ENCODE data around the gene MRPL42. TPM values are rescaled to one million over a fixed set of nuclear protein-coding genes. Genes with fewer than 3 reads are reported as not detected.
A peak's percentile ranks its signal among the peaks of the same experiment; 100 is the strongest.

Gene MRPL42
- total and polyA plus RNA-seq, 5 donors from 2014 or later = 43.2 to 121 (median 96.4) TPM

DNA sequence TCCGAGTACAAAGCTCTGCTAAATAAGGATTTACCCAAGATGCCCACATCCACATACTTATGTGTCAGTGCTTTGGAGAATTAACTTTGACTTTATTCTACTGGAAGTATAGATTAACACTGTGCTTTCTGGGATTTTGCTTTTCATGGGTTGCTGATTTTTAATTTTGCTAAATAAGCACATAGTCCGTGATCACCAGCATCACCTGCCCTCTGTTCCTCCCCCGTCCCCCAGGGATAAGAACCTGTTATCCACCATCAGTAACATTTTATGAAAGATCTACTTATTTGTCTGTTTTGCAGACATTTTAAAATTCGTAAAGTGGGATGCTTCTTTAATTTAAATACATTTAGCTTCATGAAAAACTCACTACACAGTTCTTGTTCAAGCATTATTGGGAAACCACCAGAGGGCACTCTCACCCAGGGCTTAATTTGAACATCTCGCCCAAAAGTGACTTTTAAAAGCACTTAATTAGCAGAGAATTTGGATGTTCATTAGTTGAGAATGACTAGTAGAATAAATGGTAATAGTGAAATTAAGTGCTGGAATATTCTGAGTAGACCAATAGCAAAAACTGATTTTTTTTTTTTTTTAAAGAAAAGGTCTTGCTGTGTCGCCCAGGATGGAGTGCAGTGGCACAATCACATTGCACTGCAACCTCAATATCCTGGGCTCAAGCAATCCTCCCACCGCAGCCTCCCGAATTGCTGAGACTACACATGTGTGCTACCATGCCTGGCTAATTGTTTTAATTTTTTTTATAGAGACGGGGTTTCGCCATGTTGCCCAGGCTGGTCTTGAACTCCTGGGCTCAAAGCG lies 35.7 kb downstream of the MRPL42 start:
- peak overlapping the region in 2 of 3 donors; percentile 70 for H3K27ac Mint-ChIP-seq
- ATAC-seq (ENCODE audit: low read depth in 2 of 2) = peak in 1 of 2 donors; percentile 61
- H3K27me3 Mint-ChIP-seq = no peaks in the 10 kb centered on the region

DNA sequence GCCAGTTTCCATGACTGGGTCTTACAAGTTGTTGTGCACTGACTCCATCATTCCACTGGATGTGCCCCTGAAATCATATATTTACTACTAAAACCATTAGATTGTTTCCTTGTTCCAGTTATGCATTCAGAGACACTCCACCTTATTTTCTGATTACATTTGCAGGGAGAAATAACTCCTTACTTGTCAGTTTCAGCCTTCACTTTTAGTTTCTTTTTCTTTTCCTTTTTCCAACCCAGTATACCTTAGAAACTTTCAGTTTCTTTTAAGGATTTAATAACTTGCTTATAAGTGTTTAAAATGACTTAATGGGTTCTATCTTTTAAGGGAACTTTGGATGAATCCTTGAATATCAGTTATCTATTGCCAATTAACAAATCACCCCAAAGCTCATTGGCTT lies 39.9 kb downstream of the MRPL42 start:
- H3K9me3 ChIP-seq (ENCODE audit: control insufficient read depth in 2 of 2, low read length in 2 of 2) = no peaks in the 10 kb centered on the region
- no peaks in the 10 kb centered on the region for H3K27me3 ChIP-seq (ENCODE audit: control insufficient read depth, insufficient read depth, low read length)
- H3K4me1 ChIP-seq (ENCODE audit: control insufficient read depth, insufficient read depth, low read length, poor library complexity, severe bottlenecking) = no peaks in the 10 kb centered on the region
- ATAC-seq (ENCODE audit: low read depth in 2 of 2) = no peak
- DNase-seq = peak in 1 of 3 donors; percentile 34
- Mint-ChIP-seq H3K27ac (no peak overlapping the region), H3K4me1 (peaks cover 12 to 24% (median 12%) of the 10 kb centered on the region in 4 donors), H3K36me3 (peaks cover 12% of the 10 kb centered on the region), H3K4me3 (no peak overlapping the region), H3K27me3 (no peaks in the 10 kb centered on the region), H3K9me3 (no peaks in the 10 kb centered on the region)
- H3K36me3 ChIP-seq (ENCODE audit: control insufficient read depth, insufficient read depth, low read length) = no peaks in the 10 kb centered on the region
- no peak overlapping the region for H3K27ac ChIP-seq (ENCODE audit: insufficient read depth, low read length, poor library complexity, severe bottlenecking)
- H3K4me3 ChIP-seq (ENCODE audit: low read depth, low read length) = no peak overlapping the region

More for the DNA sequence above, 35.7 kb downstream of the MRPL42 start:
- Histone ChIP-seq H3K27me3 (ENCODE audit: control insufficient read depth, insufficient read depth, low read length) (no peaks in the 10 kb centered on the region), H3K36me3 (ENCODE audit: control insufficient read depth, insufficient read depth, low read length) (peaks cover 9% of the 10 kb centered on the region), H3K27ac (ENCODE audit: insufficient read depth, low read length, poor library complexity, severe bottlenecking) (no peak overlapping the region), H3K9me3 (ENCODE audit: control insufficient read depth in 2 of 2, low read length in 2 of 2) (no peaks in the 10 kb centered on the region), H3K4me1 (ENCODE audit: control insufficient read depth, insufficient read depth, low read length, poor library complexity, severe bottlenecking) (no peaks in the 10 kb centered on the region), H3K4me3 (ENCODE audit: low read depth, low read length) (no peak overlapping the region)
- H3K36me3 Mint-ChIP-seq = peaks cover 10% of the 10 kb centered on the region
- no peaks in the 10 kb centered on the region for H3K9me3 Mint-ChIP-seq
- peak; percentile 45 to 83 (median 69) for DNase-seq
- no peak overlapping the region for H3K4me3 Mint-ChIP-seq
- peaks cover 12 to 24% (median 17%) of the 10 kb centered on the region in 4 donors for H3K4me1 Mint-ChIP-seq

DNA sequence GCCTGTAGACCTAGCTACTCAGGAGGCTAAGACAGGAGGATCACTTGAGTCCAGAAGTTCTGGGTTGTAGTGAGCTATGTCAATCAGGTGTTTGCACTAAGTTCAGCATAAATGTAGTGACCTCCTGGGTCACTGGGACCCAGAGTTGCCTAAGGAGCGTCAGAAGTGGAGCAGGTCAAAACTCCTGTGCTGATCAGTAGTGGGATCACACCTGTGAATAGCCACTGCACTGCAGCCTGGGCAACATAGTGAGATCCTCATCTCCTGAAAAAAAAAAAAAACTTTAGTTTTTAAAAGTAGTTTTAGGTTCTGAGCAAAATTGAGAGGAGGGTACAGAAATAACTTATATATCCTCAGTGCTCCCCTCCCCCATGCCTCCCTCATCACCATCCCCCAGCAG lies 42.2 kb downstream of the MRPL42 start:
- no peak overlapping the region for H3K27ac Mint-ChIP-seq
- Histone ChIP-seq H3K4me1 (ENCODE audit: control insufficient read depth, insufficient read depth, low read length, poor library complexity, severe bottlenecking) (no peaks in the 10 kb centered on the region), H3K27me3 (ENCODE audit: control insufficient read depth, insufficient read depth, low read length) (no peaks in the 10 kb centered on the region), H3K9me3 (ENCODE audit: control insufficient read depth in 2 of 2, low read length in 2 of 2) (no peaks in the 10 kb centered on the region), H3K36me3 (ENCODE audit: control insufficient read depth, insufficient read depth, low read length) (no peaks in the 10 kb centered on the region), H3K4me3 (ENCODE audit: low read depth, low read length) (no peak overlapping the region), H3K27ac (ENCODE audit: insufficient read depth, low read length, poor library complexity, severe bottlenecking) (no peak overlapping the region)
- peaks cover 8% of the 10 kb centered on the region for H3K36me3 Mint-ChIP-seq
- no peak for DNase-seq
- H3K9me3 Mint-ChIP-seq = no peaks in the 10 kb centered on the region
- no peaks in the 10 kb centered on the region for H3K27me3 Mint-ChIP-seq
- peaks cover 6 to 19% (median 8%) of the 10 kb centered on the region in 4 donors for H3K4me1 Mint-ChIP-seq
- no peak for ATAC-seq (ENCODE audit: low read depth in 2 of 2)
- H3K4me3 Mint-ChIP-seq = no peak overlapping the region

DNA sequence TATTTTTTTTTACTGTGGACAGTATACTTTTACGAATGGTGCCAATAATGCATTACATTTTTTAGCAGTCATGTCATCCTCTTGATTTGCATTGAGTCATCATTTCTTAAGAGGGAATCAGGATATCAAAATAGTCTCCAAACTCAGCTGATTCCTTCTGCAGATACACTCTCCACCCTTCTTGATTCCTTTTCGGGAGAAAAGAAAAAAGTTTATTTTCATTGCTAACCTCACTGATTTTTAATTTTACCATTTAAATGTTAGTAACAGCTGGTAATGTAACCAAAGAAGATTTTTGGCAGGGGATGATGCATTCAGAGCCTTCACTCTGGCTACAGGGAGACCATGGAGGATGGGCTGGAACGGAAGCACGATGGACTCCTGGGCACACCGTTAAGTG lies 47.5 kb downstream of the MRPL42 start:
- H3K4me3 Mint-ChIP-seq = no peak overlapping the region
- Histone ChIP-seq H3K36me3 (ENCODE audit: control insufficient read depth, insufficient read depth, low read length) (no peaks in the 10 kb centered on the region), H3K4me1 (ENCODE audit: control insufficient read depth, insufficient read depth, low read length, poor library complexity, severe bottlenecking) (no peaks in the 10 kb centered on the region), H3K27me3 (ENCODE audit: control insufficient read depth, insufficient read depth, low read length) (no peaks in the 10 kb centered on the region), H3K27ac (ENCODE audit: insufficient read depth, low read length, poor library complexity, severe bottlenecking) (no peak overlapping the region), H3K9me3 (ENCODE audit: control insufficient read depth in 2 of 2, low read length in 2 of 2) (no peaks in the 10 kb centered on the region), H3K4me3 (ENCODE audit: low read depth, low read length) (no peak overlapping the region)
- H3K36me3 Mint-ChIP-seq = peaks cover 6% of the 10 kb centered on the region
- no peaks in the 10 kb centered on the region for H3K9me3 Mint-ChIP-seq
- peaks cover 0 to 4% (median 0%) of the 10 kb centered on the region in 4 donors for H3K4me1 Mint-ChIP-seq
- H3K27me3 Mint-ChIP-seq = no peaks in the 10 kb centered on the region
- DNase-seq (no peak), ATAC-seq (ENCODE audit: low read depth in 2 of 2) (no peak)
- no peak overlapping the region for H3K27ac Mint-ChIP-seq

DNA sequence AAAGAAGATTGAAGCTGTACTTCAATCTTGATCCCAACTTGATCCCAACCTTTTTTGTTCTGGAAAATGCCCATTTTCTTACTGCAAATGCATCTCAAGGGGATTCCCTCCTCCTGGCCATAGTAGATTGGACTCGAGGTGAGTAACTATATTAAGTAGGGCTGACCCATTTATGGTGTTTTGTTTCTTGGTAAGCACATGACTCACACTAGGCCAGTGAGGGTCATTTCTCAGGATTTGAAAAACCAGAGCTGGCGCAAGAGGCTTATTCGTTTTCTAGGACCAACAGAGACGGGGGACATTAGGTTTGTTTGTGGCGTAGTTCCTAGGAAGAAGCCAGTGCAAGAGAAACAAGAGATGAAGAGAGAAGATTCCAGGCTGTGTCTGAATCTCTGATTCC lies 51.4 kb downstream of the MRPL42 start:
- Mint-ChIP-seq H3K27ac (no peak overlapping the region), H3K9me3 (no peaks in the 10 kb centered on the region), H3K27me3 (no peaks in the 10 kb centered on the region), H3K4me3 (no peak overlapping the region), H3K36me3 (peaks cover 4% of the 10 kb centered on the region), H3K4me1 (peaks cover 0 to 4% (median 0%) of the 10 kb centered on the region in 4 donors)
- DNase-seq (no peak), ATAC-seq (ENCODE audit: low read depth in 2 of 2) (no peak)
- no peaks in the 10 kb centered on the region for H3K4me1 ChIP-seq (ENCODE audit: control insufficient read depth, insufficient read depth, low read length, poor library complexity, severe bottlenecking)
- no peak overlapping the region for H3K4me3 ChIP-seq (ENCODE audit: low read depth, low read length)
- H3K36me3 ChIP-seq (ENCODE audit: control insufficient read depth, insufficient read depth, low read length) = no peaks in the 10 kb centered on the region
- H3K9me3 ChIP-seq (ENCODE audit: control insufficient read depth in 2 of 2, low read length in 2 of 2) = no peaks in the 10 kb centered on the region
- no peak overlapping the region for H3K27ac ChIP-seq (ENCODE audit: insufficient read depth, low read length, poor library complexity, severe bottlenecking)
- no peaks in the 10 kb centered on the region for H3K27me3 ChIP-seq (ENCODE audit: control insufficient read depth, insufficient read depth, low read length)

DNA sequence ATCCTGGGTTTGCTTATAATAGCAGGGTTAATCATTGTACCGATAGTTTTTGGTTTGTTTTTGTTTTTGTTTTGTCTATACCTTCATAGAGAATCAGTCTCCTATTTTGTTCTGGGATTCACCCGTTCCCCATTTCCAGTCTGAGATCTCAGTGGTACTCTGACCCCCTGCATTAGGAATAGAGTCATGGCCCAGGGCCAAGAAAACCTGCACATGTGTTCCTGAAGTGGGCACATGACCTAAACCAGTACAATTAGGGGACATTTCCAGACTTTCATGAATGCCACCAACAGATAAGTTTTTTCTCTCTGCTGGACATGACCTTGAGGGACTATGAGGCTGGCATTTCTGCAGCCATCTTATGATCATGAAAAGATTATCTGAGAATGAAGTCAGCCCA lies 52.5 kb downstream of the MRPL42 start:
- H3K36me3 Mint-ChIP-seq = peaks cover 4% of the 10 kb centered on the region
- Histone ChIP-seq H3K4me1 (ENCODE audit: control insufficient read depth, insufficient read depth, low read length, poor library complexity, severe bottlenecking) (no peaks in the 10 kb centered on the region), H3K4me3 (ENCODE audit: low read depth, low read length) (no peak overlapping the region), H3K27ac (ENCODE audit: insufficient read depth, low read length, poor library complexity, severe bottlenecking) (no peak overlapping the region), H3K9me3 (ENCODE audit: control insufficient read depth in 2 of 2, low read length in 2 of 2) (no peaks in the 10 kb centered on the region), H3K27me3 (ENCODE audit: control insufficient read depth, insufficient read depth, low read length) (no peaks in the 10 kb centered on the region), H3K36me3 (ENCODE audit: control insufficient read depth, insufficient read depth, low read length) (no peaks in the 10 kb centered on the region)
- H3K4me3 Mint-ChIP-seq = no peak overlapping the region
- H3K27ac Mint-ChIP-seq = no peak overlapping the region
- peaks cover 0 to 4% (median 0%) of the 10 kb centered on the region in 4 donors for H3K4me1 Mint-ChIP-seq
- DNase-seq (no peak), ATAC-seq (ENCODE audit: low read depth in 2 of 2) (no peak)
- no peaks in the 10 kb centered on the region for H3K9me3 Mint-ChIP-seq
- H3K27me3 Mint-ChIP-seq = no peaks in the 10 kb centered on the region

DNA sequence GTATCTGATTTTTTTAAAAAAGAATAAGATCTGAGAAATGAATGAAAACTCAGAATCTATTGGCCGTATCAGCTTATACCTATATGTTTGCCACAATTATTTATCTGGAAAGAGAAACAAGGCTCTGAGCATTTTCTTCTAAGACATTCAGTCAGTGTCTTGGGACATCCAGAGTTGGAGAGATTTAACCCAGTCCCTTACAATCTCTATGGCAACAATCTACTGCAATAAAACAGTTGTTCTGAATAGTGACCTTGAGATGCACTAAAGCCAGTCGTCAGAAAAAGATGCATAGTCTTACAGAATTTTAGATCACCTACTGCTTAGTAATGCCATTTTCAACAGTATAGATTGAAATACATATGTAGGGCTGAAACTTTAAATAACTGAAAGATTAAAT lies 53.1 kb downstream of the MRPL42 start:
- Histone ChIP-seq H3K27me3 (ENCODE audit: control insufficient read depth, insufficient read depth, low read length) (no peaks in the 10 kb centered on the region), H3K27ac (ENCODE audit: insufficient read depth, low read length, poor library complexity, severe bottlenecking) (no peak overlapping the region), H3K4me3 (ENCODE audit: low read depth, low read length) (no peak overlapping the region), H3K9me3 (ENCODE audit: control insufficient read depth in 2 of 2, low read length in 2 of 2) (no peaks in the 10 kb centered on the region), H3K36me3 (ENCODE audit: control insufficient read depth, insufficient read depth, low read length) (no peaks in the 10 kb centered on the region), H3K4me1 (ENCODE audit: control insufficient read depth, insufficient read depth, low read length, poor library complexity, severe bottlenecking) (no peaks in the 10 kb centered on the region)
- ATAC-seq (ENCODE audit: low read depth in 2 of 2) (no peak), DNase-seq (no peak)
- no peaks in the 10 kb centered on the region for H3K9me3 Mint-ChIP-seq
- H3K4me1 Mint-ChIP-seq = peaks cover 0 to 4% (median 0%) of the 10 kb centered on the region in 4 donors
- H3K27me3 Mint-ChIP-seq = no peaks in the 10 kb centered on the region
- no peak overlapping the region for H3K27ac Mint-ChIP-seq
- H3K36me3 Mint-ChIP-seq = peaks cover 4% of the 10 kb centered on the region
- no peak overlapping the region for H3K4me3 Mint-ChIP-seq

All from CD4-positive, CD25-positive, alpha-beta regulatory T cell (primary cell).